Stimulated activated CD8-positive, alpha-beta memory T cell treated with anti-CD3 and anti-CD28 coated beads, Interleukin-2, amount 100 ng/mL, for 1 hour (primary cell): ENCODE results near the gene NFIA.

Source experiments
- DNase-seq, 2 donors: peaks; one replicate each; pipeline ENCODE4 v3.0.0-alpha.2; 2020; ENCODE audit warnings: low read depth in 2 of 2

NFIA gene

DNA sequence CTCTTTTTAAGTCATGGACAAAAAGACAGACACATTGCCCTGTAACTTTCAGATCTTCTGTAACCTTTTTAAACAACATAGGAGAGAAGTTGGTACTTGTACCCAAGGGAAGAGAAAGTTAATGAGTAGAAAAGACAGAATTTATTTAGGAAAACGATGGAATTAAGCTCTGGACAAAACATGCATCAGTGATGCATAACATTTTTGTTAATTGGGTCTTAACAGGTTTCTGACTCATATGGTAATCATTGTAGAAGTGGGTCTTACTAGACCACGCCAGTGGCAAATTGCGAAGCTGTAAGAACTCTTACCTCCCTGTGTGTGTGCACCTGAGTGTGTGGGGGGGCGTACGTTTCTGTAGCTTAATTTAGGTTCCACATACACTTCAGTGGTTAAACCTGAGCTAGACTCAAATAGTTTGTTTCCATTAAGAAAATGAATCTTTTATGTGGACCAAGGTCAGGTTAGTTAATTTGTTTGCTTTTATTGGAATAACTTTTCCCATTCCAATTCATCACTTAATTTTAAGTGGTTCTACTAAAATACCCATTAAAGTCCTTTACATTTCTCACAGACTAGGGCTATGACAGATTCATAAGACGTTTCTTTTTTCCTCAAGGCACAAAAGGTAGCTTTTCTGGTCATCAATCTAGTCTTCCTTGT lies 48.1 kb downstream of the NFIA start:
- DNase-seq = no peak

DNA sequence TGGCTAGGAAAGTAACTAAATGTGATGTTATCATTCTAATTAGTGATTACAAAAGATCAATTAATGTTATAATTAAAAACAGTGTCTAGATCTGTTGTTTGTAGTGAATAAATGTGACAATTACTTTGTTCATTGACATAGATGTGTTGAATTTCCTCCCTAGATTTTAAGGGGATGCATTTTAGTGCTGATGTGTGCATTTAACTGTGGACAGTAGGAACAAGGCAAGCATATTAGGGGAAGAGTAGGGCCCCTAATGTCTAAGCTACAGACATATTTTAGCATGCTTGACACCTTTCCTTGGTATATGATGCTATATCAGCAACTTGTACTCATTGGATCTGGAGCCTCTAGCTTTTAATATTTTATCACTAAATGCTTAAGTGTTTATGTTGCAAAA lies 48.9 kb downstream of the NFIA start:
- no peak for DNase-seq

DNA sequence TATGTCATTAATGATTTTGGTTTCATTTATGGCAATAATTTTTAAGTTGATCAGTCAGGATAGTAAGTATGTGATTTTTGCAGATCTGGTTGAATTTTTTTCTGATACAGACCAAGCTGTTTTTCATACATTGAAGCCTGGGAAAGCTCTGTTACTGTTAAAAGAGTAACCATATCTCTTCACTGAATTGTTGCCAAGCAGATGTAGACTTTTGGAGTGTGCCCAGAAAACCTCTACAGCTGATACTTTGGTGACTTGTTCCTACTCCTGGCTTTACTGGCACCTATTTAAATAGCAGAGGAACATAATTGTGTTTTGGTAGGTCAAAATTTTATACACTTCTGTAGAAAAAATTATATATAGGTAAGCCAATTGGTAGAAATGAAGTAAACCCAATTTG lies 49.4 kb downstream of the NFIA start:
- DNase-seq = no peak

DNA sequence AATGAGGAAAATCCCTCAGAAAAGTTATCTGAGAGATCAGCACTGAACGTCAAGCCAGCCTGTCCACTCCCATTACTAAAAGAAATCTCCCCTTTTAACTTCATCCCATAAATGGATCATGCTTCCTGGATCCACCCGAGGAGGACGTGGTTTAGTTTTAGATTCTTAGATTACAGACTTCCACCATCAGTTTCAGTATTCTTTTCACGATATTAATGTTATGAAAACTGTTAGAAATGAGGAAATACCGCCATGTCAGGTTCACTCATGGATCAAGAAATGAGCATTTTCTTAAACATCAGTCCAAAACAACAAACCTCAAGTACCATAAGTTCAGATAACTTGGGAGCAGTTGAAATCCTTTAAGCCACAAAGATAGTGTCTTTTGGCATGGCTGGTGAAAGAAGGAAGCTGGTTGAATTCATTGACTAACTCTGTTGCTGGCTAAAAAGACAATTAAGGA lies 49.8 kb downstream of the NFIA start:
- no peak for DNase-seq

DNA sequence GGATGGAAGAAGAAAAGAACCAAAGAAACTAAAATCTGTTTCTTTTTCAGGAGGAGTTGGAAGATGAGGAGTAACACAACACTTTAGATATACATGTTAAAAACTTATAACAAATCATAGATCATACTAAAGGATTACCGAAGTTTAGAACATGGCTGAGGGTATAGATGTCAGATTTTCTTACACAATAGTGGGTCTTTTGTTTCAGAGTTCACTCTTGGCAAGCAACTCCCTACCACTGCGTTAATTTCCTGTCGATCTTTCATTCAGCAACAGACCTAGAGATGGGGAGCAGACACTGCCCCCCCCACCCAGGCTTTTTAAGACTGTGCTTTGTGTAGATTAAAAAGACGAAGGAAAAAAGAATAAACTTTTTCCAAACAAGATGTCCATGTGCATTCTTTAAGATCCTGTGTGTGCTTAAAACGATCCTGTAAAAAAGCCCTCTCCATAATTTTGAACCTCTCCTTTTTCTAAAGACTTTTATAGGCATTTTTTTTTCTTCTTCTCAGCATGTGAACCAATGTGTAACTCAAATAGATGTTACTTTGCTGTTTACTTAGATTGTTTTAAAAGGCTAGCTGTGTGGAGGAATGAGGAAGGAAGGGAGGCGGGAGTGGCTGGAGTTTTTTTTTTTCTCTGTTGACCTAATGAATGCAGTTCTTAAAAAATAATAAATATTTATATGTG lies 50.4 kb downstream of the NFIA start:
- DNase-seq = no peak

DNA sequence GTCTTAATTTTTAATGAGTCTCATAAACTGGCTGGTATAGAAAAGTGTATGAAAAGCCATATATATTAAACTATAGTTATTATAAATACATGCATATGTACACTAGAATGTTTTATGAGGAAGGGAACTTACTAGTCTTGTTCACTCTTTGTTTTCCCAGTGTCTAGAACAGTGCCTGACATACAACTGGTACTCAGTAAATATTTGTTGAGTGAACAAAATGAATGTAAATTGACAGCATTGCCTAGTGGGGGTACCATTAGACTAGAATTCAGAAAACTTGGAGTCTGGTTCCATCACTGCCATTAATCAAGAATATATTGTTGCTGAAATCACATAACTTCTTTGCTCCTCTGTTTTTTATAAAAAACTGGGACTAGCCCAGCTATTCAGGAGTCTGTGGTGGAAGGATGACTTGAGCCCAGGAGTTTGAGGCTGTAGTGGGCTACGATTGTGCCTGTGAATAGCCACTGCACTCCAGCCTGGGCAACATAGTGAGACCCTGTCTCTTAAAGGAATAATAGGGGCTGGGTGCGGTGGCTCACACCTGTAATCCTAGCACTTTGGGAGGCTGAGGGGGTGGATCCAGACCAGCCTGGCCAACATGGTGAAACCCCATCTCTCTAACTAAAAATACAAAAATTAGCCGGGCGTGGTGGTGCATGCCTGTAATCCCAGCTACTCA lies 51.1 kb downstream of the NFIA start:
- DNase-seq = no peak

DNA sequence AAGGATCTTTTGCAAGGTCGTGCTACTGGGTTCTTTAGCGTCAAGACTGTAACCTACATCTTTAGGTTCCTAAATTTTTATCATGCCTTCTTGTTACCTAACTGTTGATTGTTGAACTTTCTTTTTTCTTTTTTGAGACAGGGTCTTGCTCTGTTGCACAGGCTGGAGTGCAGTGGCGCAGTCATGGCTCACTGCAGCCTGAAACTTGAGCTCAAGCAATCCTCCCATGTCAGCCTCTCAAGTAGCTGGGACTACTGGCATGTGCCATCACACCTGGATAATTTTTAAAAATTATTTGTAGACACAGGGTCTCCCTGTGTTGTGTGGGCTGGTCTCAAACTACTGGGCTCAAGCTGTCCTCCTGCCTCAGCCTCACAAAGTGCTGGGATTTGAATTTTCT lies 52.9 kb downstream of the NFIA start:
- no peak for DNase-seq

DNA sequence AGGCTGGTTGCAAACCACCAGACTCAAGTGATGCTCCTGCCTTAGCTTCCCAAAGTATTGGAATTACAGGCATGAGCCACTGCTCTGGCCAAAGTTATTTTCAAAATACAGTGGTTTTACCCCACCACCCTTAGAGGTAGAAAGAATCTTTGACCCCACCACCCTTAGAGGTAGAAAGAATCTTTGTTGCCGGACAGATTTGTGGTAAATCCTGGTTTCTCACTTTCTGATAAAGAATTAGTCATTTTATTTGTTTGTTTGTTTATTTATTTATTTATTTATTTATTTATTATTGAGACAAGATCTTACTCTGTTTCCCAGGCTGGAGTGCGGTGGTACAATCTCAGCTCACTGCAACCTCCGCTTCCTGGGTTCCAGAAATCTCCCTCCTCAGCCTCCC lies 55.9 kb downstream of the NFIA start:
- DNase-seq = no peak

DNA sequence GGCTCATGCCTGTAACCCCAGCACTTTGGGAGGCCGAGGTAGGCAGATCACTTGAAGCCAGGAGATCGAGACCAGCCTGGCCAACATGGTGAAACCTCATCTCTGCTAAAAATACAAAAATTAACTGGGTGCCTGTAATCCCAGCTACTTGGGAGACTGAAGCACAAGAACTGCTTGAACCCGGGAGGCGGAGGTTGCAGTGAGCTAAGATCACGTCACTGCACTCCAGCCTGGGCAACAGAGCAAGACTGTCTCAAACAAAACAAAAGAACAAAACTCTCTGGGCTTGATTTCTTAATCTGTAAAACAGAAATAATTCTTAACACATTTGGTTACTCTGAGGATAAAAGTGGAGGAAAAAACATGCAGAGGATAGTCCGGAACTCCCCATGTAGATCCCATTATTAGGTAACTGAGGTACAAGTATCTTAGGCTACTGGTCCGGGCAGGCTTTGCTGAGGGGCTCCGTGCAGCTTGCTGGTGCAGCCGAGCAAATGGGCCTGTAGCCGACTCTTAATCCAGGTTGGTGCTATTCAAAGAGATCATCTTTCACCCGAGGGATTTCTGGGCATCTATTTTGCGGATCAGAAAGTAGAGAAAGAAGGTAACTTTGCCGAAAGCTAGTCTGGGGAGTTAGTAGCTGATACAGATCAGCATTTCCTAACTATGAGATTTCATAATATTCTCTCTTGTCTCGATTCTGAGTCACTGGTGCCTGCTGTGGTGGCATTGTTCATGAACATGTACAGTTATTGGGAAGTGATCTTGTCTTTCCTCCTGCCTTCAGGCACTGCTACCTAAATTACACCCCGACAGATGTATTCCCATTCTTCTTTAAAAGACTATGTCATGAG lies 56.8 kb downstream of the NFIA start:
- DNase-seq = no peak

DNA sequence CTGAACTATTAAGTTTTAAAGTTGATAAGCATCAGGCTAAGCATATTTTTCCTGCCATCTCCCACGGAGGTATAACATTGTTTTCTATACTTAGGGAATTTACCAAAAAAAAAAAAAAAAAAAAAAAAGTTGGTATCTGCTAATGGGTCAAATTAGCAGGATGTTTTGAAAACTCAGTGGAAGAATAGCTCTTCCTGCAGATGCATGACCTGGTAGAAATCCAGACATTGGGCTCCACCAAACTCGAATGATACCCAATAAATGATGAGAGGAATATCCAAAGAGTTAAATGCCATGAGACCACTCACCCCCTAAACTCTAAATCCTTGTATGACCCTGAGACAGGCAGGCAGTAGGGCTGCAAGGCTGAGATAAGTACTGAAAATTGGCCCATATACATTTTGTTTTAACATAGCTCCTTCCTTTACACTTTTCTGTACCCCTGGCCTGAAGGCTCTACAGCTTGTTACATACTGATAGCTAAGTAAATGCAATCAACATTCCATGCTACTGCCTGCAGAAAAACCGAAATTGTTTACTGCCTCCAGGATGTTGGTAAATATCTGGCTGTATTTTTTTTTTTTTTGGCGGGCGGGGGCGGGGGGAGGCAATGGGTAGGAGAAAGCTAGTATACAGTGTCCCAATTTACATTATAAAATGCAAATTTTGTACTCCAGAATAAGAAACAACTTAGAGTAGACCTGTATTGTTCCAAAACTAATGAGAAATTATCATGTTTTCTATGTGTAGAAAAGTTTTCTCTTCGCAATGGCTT lies 57.6 kb downstream of the NFIA start:
- DNase-seq = no peak

DNA sequence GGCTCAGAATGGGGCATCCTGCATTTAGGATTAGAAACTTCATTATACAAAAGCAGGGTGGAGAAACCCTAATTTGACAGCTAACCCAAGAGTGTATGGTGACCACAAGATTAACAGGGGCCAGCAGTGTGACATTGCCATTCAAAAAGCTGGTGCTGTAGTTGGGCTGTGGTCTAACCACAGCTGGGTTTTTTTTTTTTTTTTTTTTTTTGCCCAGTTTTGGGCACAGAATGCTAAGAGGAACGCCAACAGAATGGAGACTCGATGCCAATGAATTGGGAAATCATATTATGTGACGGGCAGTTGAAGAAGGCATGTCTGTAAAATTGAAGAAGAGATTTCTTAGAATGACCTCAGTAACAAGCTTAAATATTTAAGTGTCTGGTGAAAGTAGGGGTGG lies 58.4 kb downstream of the NFIA start:
- DNase-seq = no peak

DNA sequence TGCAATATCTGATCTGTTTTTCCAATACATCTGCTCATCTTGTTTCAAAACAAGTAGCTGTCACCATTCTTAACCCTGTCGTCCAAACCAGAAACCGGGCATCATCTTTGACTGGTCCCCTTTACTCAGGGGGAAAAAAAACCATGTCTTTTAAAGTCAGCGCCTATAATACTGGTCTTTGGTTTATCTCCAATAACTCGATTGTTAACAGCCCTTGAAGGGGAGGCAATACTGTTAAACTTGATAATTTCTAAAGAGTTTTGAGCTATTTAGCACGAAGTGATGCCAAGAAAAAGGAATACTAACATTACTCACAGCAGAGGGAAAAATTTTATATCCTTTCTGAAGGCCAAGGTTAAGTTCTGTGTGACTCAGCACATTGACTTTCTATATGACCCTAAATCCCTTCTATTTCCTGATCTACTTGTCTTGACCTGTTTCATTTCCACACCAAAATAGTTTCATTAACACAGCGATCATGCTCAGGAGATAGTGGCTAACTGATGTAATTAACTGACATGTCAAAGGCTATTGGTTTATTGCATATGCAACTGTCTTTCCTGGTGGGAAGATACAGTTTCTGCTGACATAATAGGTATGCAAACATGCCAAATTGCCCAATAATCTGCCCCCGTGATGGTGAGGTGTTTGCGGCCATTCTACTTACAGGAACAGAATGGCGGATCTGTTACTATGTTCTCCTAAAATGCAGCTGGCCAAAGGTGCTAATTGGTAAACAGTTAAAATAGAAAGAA lies 59.1 kb downstream of the NFIA start:
- DNase-seq = no peak

DNA sequence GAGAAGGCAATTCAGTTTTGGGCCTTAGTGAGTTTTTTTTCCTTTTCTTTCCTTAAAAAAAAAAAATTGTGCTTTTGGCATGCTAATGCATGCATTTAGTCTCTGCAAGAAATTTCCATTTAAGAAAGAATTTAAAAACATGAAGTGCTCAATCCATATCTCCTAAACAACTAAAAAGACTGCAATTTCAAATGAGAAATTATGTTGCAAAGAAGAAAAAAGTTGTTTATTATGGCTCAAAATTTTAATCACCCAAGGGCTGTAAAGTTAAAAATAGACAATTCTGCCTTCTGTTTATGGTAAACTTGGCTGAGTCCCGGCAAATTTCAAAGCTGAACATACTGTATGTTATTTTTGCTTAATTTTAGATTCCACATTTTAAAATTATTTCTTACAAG lies 59.7 kb downstream of the NFIA start:
- DNase-seq = no peak

DNA sequence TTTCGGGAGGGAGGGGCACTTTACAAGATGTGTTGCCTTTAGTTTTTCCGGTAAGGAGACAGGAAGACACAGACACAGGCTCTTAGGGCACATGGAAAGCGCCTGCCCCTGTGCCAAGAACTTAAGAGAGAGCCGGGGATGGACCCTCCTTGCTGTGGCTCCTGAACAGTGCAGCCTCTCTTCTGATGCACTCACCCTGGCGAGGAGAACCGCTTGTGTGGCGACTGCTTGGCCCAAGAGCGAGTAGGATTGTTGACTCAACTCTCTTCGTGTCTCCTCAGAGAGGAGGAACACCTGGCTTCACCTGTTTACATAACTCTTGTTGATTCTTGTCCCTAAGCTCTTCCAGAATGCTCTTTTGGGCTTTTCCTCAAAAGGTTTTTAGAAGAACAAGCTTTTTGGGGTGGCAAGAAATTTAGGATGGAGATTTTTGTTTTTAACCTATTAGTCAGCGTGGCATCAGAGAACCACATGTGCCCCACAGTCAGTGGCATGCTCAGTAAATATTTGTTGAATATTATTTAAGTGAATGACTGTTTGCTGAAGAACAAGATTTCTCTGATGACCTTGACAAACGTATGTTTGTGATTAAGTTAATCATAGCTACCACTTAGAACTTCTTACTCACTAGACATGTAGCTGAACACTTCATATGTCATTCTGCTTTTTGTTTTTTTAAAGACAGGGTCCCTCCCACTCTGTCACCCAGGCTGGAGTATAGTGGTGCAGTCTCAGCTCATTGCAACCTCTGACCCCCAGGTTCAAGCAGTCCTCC lies 60.6 kb downstream of the NFIA start:
- no peak for DNase-seq

DNA sequence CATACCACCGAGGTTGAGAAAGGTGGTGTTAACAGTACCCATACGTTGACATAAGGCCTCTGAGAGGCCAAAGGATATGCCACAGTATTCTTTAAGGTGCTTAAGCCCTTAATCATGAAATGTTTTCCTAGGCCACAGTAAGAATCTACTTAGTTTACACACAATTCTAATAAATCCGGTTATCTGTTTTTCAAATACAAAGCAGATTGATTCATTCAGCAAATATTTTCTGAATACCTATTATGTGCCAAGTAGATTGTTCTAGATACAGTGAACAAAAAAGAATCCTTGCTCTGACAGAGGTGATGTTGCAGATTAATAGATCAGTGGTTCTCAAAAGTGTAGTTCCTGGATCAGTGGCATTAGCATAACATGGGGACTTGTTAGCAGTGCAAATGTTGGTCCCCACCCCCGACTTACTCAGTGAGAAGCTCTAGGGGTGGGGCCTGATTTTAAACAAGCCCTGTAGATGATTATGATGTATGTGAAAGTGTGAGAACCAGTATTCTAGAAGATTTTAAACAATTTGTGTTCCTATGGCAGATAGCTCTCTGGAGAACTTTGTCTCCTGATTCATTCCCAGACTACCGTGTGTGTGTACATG lies 61.6 kb downstream of the NFIA start:
- DNase-seq = no peak

DNA sequence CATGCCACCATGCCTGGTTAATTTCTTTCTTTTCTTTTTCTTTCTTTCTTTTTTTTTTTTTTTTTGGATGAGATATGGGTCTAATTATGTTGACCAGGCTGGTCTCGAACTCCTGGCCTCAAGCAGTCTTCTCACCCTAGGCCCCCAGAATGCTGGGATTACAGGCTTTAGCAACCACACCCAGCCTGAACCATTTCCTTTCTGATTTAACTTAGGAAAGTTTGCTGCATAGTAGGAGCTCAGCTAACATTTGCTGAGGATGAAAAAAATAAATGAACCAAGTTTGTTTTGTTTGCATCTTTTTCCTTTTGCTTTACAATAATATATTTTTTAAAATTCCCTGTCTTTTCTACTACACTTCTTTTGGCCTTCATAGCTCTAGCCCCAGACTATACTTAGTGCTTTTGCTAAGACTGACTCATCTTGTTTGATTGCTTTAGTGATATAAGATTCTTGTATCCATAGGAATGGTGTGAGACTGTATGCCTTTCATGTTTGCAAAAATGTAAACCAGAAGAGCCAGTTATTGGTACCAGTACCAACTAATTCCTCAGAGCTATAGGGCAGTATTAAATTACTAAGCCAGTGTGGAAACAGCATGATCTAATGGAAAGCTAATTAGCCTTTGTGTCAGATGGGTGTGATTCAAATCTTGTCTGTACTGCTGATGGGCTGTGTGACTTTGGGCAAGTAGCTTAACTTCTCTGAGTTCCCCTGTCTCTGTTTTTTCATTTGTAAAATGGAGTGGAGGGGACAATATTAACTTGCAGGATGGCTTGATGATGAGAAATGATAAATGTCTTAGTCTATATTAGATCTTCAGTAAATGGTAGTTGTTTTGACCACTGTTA lies 66.9 kb downstream of the NFIA start:
- no peak for DNase-seq

DNA sequence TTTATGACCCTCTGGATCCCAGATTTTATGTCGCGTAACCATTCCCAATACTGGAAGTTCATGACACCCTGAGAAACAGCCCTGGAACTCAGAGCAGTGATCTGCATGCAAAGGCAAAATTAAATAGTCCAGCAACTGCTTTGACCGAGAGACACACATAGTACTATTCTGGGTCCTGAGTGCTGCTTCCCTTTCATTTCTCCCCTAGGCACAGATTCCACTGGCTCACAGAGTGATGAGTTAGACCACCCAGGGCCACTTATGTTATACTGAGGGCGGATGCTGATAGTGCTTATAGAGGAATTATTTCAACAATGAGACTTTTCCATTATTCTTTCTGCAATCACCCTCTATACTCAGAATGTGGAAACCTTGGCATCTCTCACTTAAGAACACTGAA lies 69.2 kb downstream of the NFIA start:
- no peak for DNase-seq

DNA sequence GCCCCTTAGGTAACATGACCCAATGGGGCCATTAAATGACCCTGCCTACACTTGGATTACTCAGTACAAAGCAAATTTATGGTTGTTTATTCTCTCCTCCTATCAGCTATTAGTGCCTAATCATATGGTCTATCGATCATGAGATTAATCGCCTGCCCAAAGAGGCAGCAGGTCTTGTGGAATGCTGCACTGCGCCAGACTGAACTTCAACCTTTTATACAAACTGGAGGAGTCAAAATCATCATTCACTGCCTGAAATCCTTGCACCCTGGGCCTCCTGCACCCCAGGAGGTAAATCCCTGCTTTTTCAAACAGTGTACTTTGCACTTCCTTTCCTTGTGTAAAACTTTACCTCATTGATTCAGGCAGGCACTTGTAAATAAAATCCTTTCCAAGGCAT lies 69.7 kb downstream of the NFIA start:
- DNase-seq = no peak
